Tongue (tissue), 2 donors: Measurements from ENCODE around the gene TH. TPM values are rescaled to one million over a fixed set of nuclear protein-coding genes. Genes with fewer than 3 reads are reported as not detected.
A peak's percentile ranks its signal among the peaks of the same experiment; 100 is the strongest.
"Not testable (repeated sequence)": the region's sequence is repeated elsewhere in the genome, so short reads cannot be mapped to it uniquely, and the experiment has no call there.

Experiments
- DNase-seq: peaks from one replicate; pipeline ENCODE4 v3.0.0-alpha.2; 2015
- total RNA-seq: library from RNA; depleted of rRNA; stranded (reverse); fragments of >200 nt; gene quantifications from one replicate; pipeline ENCODE4 v1.2.3, GENCODE V29; 2014

Gene TH
- total RNA-seq, 1 donor from 2014 or later = 0.62 TPM

GRCh38 chr11:2195756-2196088, 24.1 kb upstream of the TH start:
- no peak for DNase-seq

- DNase-seq = peak; percentile 89
These were observed 23.5 kb upstream of the TH start for GRCh38 chr11:2194877-2195755.

DNA sequence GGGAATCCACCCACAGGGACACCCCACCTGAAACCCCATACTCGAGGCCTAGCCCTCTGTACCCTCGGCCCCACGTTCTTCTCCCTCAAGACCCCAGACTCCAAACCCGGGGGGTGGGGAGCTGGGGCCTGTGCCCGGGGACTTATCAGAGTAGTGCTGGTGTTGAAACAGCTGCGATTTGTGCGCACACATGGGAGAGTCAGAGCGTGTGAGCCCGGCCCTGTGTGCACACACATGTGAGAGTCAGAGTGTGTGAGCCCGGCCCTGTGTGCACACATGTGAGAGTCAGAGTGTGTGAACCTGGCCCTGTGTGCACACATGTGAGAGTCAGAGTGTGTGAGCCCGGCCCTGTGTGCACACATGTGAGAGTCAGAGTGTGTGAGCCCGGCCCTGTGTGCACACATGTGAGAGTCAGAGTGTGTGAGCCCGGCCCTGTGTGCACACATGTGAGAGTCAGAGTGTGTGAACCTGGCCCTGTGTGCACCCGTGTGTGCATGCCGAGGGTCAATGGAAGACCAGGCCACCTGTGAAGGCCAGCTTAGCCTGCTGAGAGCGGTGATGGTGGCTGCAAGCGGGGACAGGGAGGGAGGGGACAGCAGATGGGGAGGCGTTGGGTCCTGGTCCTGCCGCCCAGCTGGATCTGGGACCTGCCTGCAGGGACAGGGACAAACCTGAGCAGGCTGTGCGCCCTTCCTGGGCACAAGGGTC, 22.4 kb upstream of the TH start:
- not testable (repeated sequence) for DNase-seq

DNA sequence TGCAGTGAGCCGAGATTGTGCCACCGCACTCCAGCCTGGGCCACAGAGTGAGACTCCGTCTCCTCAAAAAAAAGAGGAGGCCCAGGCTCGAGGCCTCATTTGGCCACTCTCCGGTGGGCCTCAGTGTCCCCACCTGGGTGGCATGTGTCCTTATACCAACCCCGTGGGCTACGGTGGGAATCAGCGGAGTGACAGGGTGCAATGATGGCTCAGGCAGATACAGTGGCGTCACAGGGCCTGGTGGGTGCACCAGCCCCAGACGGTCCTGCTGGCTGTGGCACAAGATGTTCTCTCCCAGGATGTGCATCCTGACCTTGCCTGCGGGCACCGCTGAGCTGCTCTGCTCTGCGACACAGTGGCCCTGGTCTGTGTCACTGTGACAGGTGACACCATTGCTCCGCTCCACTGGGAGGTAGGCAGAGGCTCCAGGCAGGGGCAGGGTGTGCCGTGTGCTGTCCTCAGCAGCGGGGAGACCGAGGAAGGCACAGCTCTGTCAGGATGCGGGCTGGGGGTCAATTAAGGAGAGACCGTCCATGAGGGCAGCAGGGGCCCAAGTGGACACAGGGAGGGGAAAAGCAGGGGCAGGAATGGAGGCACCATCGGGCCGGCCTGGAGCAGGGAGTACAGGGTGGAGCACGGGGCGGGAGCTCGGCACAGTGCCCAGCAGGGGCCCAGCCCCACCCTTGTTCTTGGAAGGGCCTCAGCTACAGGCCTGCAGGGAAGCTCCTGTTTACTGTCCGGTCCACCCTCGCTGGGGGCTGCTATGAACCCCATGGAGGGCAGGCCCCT, 21.7 kb upstream of the TH start:
- DNase-seq = peak; percentile 48

- no peak for DNase-seq
These were observed 20.8 kb upstream of the TH start for GRCh38 chr11:2192435-2192834.

DNA sequence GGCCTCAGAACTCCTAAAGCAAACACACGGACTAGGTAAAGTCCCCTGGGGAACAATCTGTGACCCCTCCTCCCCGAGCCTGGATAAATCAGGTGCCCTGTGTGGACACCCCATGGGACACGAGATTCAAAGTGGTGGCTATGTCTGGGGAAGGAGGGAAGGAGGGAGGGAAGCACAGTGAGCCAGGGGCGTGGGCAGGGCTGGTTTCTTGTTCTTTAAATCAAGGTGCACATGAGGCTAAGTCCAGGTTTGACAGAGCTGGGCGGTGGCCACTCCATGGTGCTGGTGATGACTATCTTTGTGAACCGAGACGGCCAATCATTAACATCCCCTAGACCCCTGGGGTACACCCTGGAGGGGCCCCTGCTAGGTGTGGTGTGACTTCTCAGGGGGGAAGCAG, 20.3 kb upstream of the TH start:
- DNase-seq = no peak

DNA sequence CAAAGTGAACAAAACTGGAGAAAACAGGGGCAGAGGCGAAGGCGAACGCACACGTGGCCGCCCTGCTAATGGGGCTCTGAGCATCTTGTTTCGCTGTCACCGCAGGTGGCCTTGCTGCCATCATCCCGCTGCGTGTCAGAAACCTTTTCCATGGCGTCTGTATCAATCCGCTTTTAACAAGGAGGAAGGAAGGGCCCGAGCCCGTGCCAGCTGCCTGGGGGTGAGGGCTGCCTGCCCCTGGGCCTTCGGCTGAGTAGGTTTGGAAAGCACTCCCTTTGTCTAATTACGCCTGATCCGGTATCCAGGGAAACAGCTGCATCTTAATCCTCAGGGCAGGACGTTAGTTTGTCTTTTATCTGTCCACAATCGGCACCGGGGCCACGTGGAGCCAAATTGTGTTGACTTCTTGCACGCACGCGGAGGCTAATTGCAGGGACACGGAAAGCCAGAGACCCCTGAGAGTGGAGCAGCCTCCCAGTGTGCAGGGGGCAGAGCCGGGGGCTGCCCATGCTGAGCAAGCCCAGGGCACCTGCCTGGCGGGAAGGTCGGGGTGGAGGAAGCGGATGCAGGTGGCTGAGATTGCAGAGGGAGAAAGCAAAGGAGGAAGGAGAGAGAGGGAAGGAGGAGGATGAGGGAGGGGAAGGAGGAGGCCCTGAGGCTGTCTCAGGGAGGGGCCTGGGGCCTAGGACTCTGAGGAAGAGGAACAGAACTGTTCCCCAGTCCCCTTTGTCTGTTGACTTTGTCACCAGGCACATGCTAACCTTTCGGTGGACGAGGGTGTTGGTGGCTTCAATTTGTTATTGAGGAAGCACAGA, 19.2 kb upstream of the TH start:
- peak; percentile 73 for DNase-seq

DNA sequence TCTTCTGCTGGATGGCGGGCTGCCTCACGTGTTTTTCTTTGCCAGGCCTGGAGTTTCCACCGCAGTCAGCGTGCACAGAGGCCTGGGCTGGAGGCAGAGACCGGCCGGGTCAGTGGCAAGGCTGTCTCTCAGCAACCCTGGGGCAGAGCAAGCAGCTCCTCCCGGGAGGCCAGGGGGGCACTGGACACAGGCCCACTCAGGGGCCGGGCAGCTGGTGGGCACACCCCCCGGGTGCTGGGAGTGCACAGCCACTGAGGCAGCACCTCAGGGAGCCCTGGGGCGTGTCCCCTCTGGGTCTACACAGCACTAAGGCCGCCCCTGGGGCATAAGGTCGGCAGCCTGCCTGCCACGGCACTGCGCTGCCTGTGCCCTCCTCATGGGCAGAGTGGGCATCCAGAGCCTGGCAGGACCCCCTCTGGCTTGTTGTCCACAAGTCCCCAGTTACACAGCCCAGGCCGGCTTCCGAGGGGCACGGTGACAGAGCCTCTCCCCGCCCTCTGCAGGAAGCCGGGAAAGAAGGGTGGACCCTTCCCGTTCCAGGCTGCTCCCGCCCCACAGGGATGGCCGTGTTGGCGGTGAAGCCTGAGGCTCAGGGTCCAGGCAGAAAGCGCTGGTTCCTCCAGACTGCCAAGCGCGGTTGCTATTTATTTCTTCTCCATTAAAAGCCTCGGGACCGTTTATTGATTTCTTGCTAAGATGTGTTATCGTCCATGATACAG, 18.5 kb upstream of the TH start:
- DNase-seq = peak; percentile 29

- DNase-seq = no peak
These were observed 17.1 kb upstream of the TH start for GRCh38 chr11:2188745-2189144.

DNA sequence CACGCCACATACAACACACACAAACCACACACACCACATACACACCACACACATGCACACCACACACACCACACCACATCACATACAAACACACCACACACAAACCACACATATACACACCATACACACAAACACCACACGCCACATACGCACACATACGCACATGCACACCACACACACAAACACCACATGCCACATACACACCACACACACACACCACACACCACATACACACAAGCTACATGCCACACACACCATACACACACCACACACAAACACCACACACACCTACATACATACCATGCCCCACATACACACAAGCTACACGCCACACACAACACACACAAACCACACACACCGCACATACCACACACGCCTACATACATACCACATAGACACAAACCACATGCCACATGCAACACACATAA, 15.7 kb upstream of the TH start:
- DNase-seq = no peak

- peak; percentile 63 for DNase-seq
These were observed 15.2 kb upstream of the TH start for GRCh38 chr11:2186669-2187279.

- peak; percentile 38 for DNase-seq
These were observed 13.9 kb upstream of the TH start for GRCh38 chr11:2185324-2186085.

- no peak for DNase-seq
These were observed 11.3 kb upstream of the TH start for GRCh38 chr11:2182692-2183474.

- DNase-seq = no peak
These were observed 10.5 kb upstream of the TH start for GRCh38 chr11:2182075-2182474.

- DNase-seq = no peak
These were observed 9.3 kb upstream of the TH start for GRCh38 chr11:2180789-2181370.

DNA sequence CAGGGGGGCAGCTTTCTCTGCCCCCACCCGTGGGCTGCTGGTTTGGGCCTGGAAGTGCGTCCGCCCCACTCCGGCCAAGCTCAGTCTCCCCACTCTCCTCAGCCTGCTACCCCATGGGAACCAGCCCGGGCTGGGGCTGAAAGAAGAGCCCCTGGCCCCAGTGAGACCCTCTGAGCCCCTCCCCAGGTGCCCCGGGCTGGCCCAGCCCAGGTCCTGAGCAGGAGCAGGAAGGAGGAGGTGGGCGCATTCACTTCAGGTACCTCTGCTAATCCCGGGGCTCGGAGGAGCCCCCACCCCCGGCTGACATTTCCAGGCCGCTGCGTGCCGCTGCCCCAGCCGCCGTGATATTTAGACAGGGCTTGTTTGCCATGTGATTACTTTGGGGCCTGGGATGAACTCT, 8.7 kb upstream of the TH start:
- no peak for DNase-seq

DNA sequence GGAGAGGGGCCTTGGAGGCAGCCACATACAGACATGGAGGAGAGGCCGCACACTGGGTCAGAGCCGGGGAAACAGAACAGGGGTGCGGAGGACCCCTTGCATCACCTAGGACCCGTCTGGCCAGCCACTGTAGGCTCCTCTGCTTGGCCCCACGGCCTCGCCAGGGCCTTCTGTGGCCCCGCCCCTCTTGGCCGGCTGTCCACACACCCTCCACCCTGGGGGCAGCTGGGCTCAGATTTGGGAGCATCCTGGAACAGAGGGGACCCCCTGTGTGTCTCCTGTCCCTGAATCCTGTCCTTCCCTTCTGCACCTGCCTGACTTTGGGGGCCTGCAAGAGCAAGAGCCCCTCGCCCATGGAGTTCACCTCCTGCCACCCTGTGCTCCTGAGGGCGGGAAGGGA, 7.9 kb upstream of the TH start:
- DNase-seq = no peak

- DNase-seq = no peak
These were observed 7.4 kb upstream of the TH start for GRCh38 chr11:2178906-2179494.
